Activated naive CD8-positive, alpha-beta T cell treated with anti-CD3 and anti-CD28 coated beads, Interleukin-2, amount 50 U/mL, for 24 hours (primary cell): ENCODE results near the gene UBE2E2.

Experiments
- ATAC-seq: fragments of 150-1000 bp; cut with Tn5 transposase; one replicate; pipeline ENCODE4 v1.10.0; 2021
- DNase-seq: peaks from one replicate; pipeline ENCODE4 v3.0.0; 2021
- H3K27ac Mint-ChIP-seq: one replicate; pipeline ENCODE4 v1.8.0; 2021; ENCODE audit warnings: mild to moderate bottlenecking, mixed read lengths
- H3K27me3 Mint-ChIP-seq: one replicate; pipeline ENCODE4 v1.8.0; 2021; ENCODE audit warnings: mixed read lengths
- H3K36me3 Mint-ChIP-seq: one replicate; pipeline ENCODE4 v1.8.0; 2021; ENCODE audit warnings: low read depth, mixed read lengths
- H3K4me1 Mint-ChIP-seq: one replicate; pipeline ENCODE4 v1.8.0; 2021; ENCODE audit warnings: mixed read lengths
- H3K4me3 Mint-ChIP-seq: one replicate; pipeline ENCODE4 v1.8.0; 2021; ENCODE audit warnings: mild to moderate bottlenecking, moderate library complexity, mixed read lengths
- H3K9me3 Mint-ChIP-seq: one replicate; pipeline ENCODE4 v1.8.0; 2021; ENCODE audit warnings: mixed read lengths

UBE2E2 gene

GRCh38 chr3:23546181-23546580 lies 343.1 kb downstream of the UBE2E2 start:
- Mint-ChIP-seq H3K36me3 (no peaks in the 10 kb centered on the region), H3K9me3 (no peaks in the 10 kb centered on the region), H3K27me3 (no peaks in the 10 kb centered on the region), H3K4me3 (no peak overlapping the region), H3K27ac (no peak overlapping the region), H3K4me1 (peaks cover 4% of the 10 kb centered on the region)
- ATAC-seq (no peak), DNase-seq (no peak)

- Mint-ChIP-seq H3K4me3 (no peak overlapping the region), H3K36me3 (peaks cover 2% of the 10 kb centered on the region), H3K9me3 (no peaks in the 10 kb centered on the region), H3K27me3 (no peaks in the 10 kb centered on the region), H3K27ac (no peak overlapping the region), H3K4me1 (peaks cover 4% of the 10 kb centered on the region)
- DNase-seq (no peak), ATAC-seq (no peak)
Measured at GRCh38 chr3:23547905-23548650, 345.0 kb downstream of the UBE2E2 start.

GRCh38 chr3:23548706-23549105 lies 345.6 kb downstream of the UBE2E2 start:
- no peaks in the 10 kb centered on the region for H3K27me3 Mint-ChIP-seq
- ATAC-seq (no peak), DNase-seq (no peak)
- no peak overlapping the region for H3K4me3 Mint-ChIP-seq
- H3K4me1 Mint-ChIP-seq: peaks cover 4% of the 10 kb centered on the region
- H3K9me3 Mint-ChIP-seq: no peaks in the 10 kb centered on the region
- H3K36me3 Mint-ChIP-seq: peaks cover 2% of the 10 kb centered on the region
- H3K27ac Mint-ChIP-seq: no peak overlapping the region

- DNase-seq: no peak
- Mint-ChIP-seq H3K27ac (no peak overlapping the region), H3K4me3 (no peak overlapping the region), H3K4me1 (peaks cover 4% of the 10 kb centered on the region), H3K36me3 (peaks cover 2% of the 10 kb centered on the region), H3K27me3 (no peaks in the 10 kb centered on the region), H3K9me3 (no peaks in the 10 kb centered on the region)
- ATAC-seq: no peak
Measured at GRCh38 chr3:23549148-23549910, 346.2 kb downstream of the UBE2E2 start.

GRCh38 chr3:23550402-23550801 lies 347.3 kb downstream of the UBE2E2 start:
- Mint-ChIP-seq H3K9me3 (no peaks in the 10 kb centered on the region), H3K4me1 (peaks cover 4% of the 10 kb centered on the region), H3K36me3 (peaks cover 2% of the 10 kb centered on the region), H3K27me3 (no peaks in the 10 kb centered on the region), H3K4me3 (no peak overlapping the region), H3K27ac (no peak overlapping the region)
- DNase-seq: no peak
- no peak for ATAC-seq

GRCh38 chr3:23552506-23552905 lies 349.4 kb downstream of the UBE2E2 start:
- Mint-ChIP-seq H3K27ac (no peak overlapping the region), H3K36me3 (peaks cover 2% of the 10 kb centered on the region), H3K27me3 (no peaks in the 10 kb centered on the region), H3K9me3 (no peaks in the 10 kb centered on the region), H3K4me3 (no peak overlapping the region), H3K4me1 (peaks cover 4% of the 10 kb centered on the region)
- ATAC-seq: no peak
- DNase-seq: no peak

GRCh38 chr3:23553353-23553752 lies 350.2 kb downstream of the UBE2E2 start:
- H3K27ac Mint-ChIP-seq: no peak overlapping the region
- no peaks in the 10 kb centered on the region for H3K27me3 Mint-ChIP-seq
- no peaks in the 10 kb centered on the region for H3K9me3 Mint-ChIP-seq
- DNase-seq (no peak), ATAC-seq (no peak)
- H3K4me3 Mint-ChIP-seq: no peak overlapping the region
- peaks cover 5% of the 10 kb centered on the region for H3K36me3 Mint-ChIP-seq
- H3K4me1 Mint-ChIP-seq: peaks cover 4% of the 10 kb centered on the region

GRCh38 chr3:23565041-23565775 lies 362.1 kb downstream of the UBE2E2 start:
- H3K4me3 Mint-ChIP-seq: no peak overlapping the region
- no peaks in the 10 kb centered on the region for H3K27me3 Mint-ChIP-seq
- H3K4me1 Mint-ChIP-seq: peaks cover 5% of the 10 kb centered on the region
- H3K9me3 Mint-ChIP-seq: no peaks in the 10 kb centered on the region
- no peak overlapping the region for H3K27ac Mint-ChIP-seq
- no peak for ATAC-seq
- no peaks in the 10 kb centered on the region for H3K36me3 Mint-ChIP-seq
- DNase-seq: no peak

- no peak overlapping the region for H3K27ac Mint-ChIP-seq
- no peak overlapping the region for H3K4me3 Mint-ChIP-seq
- DNase-seq (no peak), ATAC-seq (no peak)
- H3K27me3 Mint-ChIP-seq: no peaks in the 10 kb centered on the region
- no peaks in the 10 kb centered on the region for H3K9me3 Mint-ChIP-seq
- H3K36me3 Mint-ChIP-seq: peaks cover 2% of the 10 kb centered on the region
- peaks cover 5% of the 10 kb centered on the region for H3K4me1 Mint-ChIP-seq
Measured at GRCh38 chr3:23566499-23566898, 363.4 kb downstream of the UBE2E2 start.

- H3K9me3 Mint-ChIP-seq: no peaks in the 10 kb centered on the region
- H3K4me1 Mint-ChIP-seq: peaks cover 5% of the 10 kb centered on the region
- no peak overlapping the region for H3K4me3 Mint-ChIP-seq
- DNase-seq: no peak
- ATAC-seq: peak; percentile 40
- no peaks in the 10 kb centered on the region for H3K27me3 Mint-ChIP-seq
- no peak overlapping the region for H3K27ac Mint-ChIP-seq
- H3K36me3 Mint-ChIP-seq: peaks cover 2% of the 10 kb centered on the region
Measured at GRCh38 chr3:23567917-23568316, 364.8 kb downstream of the UBE2E2 start.

- Mint-ChIP-seq H3K27ac (no peak overlapping the region), H3K4me1 (no peaks in the 10 kb centered on the region), H3K36me3 (peaks cover 5% of the 10 kb centered on the region), H3K4me3 (no peak overlapping the region), H3K27me3 (no peaks in the 10 kb centered on the region), H3K9me3 (no peaks in the 10 kb centered on the region)
- no peak for DNase-seq
- ATAC-seq: no peak
Measured at GRCh38 chr3:23573827-23574226, 370.7 kb downstream of the UBE2E2 start.

GRCh38 chr3:23574822-23575315 lies 371.7 kb downstream of the UBE2E2 start:
- H3K4me1 Mint-ChIP-seq: no peaks in the 10 kb centered on the region
- no peaks in the 10 kb centered on the region for H3K27me3 Mint-ChIP-seq
- ATAC-seq (no peak), DNase-seq (no peak)
- H3K36me3 Mint-ChIP-seq: peaks cover 5% of the 10 kb centered on the region
- H3K9me3 Mint-ChIP-seq: no peaks in the 10 kb centered on the region
- H3K4me3 Mint-ChIP-seq: no peak overlapping the region
- no peak overlapping the region for H3K27ac Mint-ChIP-seq

GRCh38 chr3:23575697-23576096 lies 372.6 kb downstream of the UBE2E2 start:
- DNase-seq (no peak), ATAC-seq (no peak)
- no peaks in the 10 kb centered on the region for H3K27me3 Mint-ChIP-seq

GRCh38 chr3:23576379-23576959 lies 373.3 kb downstream of the UBE2E2 start:
- no peak overlapping the region for H3K27ac Mint-ChIP-seq
- DNase-seq: no peak
- H3K9me3 Mint-ChIP-seq: no peaks in the 10 kb centered on the region
- peaks cover 4% of the 10 kb centered on the region for H3K36me3 Mint-ChIP-seq
- H3K4me3 Mint-ChIP-seq: no peak overlapping the region
- no peaks in the 10 kb centered on the region for H3K27me3 Mint-ChIP-seq
- no peaks in the 10 kb centered on the region for H3K4me1 Mint-ChIP-seq
- ATAC-seq: no peak

More at GRCh38 chr3:23575697-23576096, 372.6 kb downstream of the UBE2E2 start:
- H3K4me3 Mint-ChIP-seq: no peak overlapping the region
- H3K4me1 Mint-ChIP-seq: no peaks in the 10 kb centered on the region
- no peaks in the 10 kb centered on the region for H3K9me3 Mint-ChIP-seq
- peaks cover 5% of the 10 kb centered on the region for H3K36me3 Mint-ChIP-seq
- no peak overlapping the region for H3K27ac Mint-ChIP-seq
